Peyer's patch (tissue), 4 donors: Measurements from ENCODE around the gene C9orf72.

ENCODE experiments used
- CTCF ChIP-seq, 6 experiments: fragments of 450-650 bp in 4 of 6; fragments of 200-600 bp in 2 of 6; sonication (generic) in 1 of 6; IDR thresholded peaks; one replicate each; pipeline ENCODE4 v1.5.1; 2017 to 2019; ENCODE audit warnings: antibody characterized with exemption in 6 of 6, mild to moderate bottlenecking in 3 of 6, moderate library complexity in 1 of 6
- POLR2A ChIP-seq, 2 donors: fragments of 450-650 bp; IDR thresholded peaks; one replicate each; pipeline ENCODE4 v1.5.1; 2017; ENCODE audit warnings: antibody characterized with exemption in 2 of 2, mild to moderate bottlenecking in 2 of 2, moderate library complexity in 2 of 2

- TF ChIP-seq CTCF (IDR thresholded peaks at IDR 0.05) = peak in 4 of 6 experiments; percentile 36 to 68 (median 66)
- no peak for TF ChIP-seq POLR2A (IDR thresholded peaks at IDR 0.05)
Observed at GRCh38 chr9:27548055-27548741, 25.1 kb downstream of the C9orf72 start.
